ENCODE measurements around the gene EGFR.

The EGFR gene

DNA sequence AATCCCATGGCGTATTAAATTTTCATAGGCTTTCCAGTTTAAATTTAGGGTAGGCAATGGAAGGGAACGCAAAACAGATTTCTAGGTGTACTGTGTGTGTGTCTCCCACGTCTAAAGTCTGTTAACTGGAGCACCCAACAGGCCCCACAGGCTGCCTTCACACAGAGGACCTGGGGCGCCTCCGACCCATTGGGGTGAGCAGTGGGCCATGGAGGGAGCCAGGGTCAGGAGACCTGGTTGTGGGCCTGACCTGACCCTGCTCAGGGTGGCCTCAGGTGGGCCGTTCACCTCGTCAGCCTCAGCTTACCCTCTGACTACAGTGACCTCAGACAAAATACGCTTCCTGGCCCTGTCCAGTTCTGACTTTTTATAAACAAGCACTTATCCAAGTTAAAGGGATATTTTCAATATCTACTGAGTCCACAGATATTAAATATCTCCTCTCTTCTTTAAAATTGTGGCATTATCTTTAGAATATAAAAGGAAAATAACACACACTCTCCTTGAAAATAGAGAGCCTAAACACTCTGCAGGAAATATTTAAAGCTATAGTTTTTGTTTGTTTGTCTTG is 159.6 kb downstream of the EGFR start:
- DNase-seq: no peak

GRCh38 chr7:55178863-55179773 is 160.3 kb downstream of the EGFR start:
- no peak for DNase-seq

- no peak for DNase-seq
Measured at GRCh38 chr7:55179931-55180682, 161.3 kb downstream of the EGFR start.

- DNase-seq: no peak
Measured at GRCh38 chr7:55180963-55181542, 162.2 kb downstream of the EGFR start.

DNA sequence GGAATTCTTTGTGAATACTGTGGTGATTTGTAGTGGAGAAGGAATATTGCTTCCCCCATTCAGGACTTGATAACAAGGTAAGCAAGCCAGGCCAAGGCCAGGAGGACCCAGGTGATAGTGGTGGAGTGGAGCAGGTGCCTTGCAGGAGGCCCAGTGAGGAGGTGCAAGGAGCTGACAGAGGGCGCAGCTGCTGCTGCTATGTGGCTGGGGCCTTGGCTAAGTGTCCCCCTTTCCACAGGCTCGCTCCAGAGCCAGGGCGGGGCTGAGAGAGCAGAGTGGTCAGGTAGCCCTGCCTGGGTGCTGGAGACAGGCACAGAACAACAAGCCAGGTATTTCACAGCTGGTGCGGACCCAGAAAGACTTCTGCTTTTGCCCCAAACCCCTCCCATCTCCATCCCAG is 162.9 kb downstream of the EGFR start:
- DNase-seq: no peak

DNA sequence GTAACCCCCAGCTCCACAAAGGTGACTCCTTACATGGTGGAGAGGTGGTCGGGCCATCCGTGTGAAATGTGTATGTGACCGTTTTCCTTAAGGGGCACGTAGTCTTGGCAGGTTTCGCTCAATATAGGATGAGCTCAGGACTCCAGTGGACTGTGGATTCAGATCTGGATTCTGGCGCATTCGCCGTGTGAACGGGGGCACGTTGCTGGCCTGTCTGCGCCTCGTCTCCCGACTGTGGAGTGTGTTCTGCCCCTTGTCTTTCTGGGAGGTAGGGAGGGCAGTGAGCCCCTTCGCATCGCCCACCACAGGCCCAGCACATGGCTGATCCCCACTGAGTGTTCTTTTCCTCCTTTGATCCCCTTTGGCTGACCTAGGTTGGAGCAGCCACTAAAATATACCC is 165.1 kb downstream of the EGFR start:
- DNase-seq: no peak

- DNase-seq: no peak
Measured at GRCh38 chr7:55185321-55185802, 166.5 kb downstream of the EGFR start.

- DNase-seq: no peak
Measured at GRCh38 chr7:55185941-55186609, 167.3 kb downstream of the EGFR start.

DNA sequence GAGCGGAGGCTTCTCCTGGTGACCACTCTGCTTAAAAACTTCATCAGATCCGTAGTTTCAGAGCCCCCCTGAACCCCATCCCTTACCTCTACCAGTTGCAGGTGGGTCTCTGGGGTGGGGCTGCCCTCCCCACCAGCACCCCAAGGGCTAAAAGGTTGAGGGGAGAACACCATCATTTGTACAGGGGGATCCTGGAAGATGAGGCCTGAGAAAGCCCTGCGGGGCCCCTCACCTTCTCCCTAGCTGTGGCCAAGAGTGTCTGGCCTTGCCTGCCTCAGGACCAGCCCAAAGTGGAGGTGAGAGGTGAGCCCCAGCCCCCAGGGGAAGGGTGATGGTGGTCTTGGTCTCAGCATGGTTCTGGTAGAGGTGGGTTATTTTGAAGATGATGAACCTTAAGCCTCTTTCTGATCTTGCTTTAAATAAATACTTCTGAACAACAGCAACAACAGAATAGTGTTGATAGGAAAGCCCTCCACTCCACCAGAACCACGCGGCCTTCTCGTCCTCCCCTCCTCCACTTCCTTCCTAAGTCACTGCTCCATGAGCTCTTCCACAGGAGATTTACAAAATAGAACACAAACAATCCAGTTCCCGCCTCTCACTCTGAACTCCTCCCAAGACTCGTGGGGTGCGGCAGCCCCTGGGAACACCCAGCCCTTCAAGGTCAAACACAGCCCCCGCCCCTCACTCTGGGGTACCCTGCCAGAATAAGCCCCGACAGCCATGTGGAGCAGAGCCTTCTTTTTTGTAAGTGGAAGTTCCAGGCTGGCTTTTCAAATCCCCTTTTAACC is 169.1 kb downstream of the EGFR start:
- no peak for DNase-seq

DNA sequence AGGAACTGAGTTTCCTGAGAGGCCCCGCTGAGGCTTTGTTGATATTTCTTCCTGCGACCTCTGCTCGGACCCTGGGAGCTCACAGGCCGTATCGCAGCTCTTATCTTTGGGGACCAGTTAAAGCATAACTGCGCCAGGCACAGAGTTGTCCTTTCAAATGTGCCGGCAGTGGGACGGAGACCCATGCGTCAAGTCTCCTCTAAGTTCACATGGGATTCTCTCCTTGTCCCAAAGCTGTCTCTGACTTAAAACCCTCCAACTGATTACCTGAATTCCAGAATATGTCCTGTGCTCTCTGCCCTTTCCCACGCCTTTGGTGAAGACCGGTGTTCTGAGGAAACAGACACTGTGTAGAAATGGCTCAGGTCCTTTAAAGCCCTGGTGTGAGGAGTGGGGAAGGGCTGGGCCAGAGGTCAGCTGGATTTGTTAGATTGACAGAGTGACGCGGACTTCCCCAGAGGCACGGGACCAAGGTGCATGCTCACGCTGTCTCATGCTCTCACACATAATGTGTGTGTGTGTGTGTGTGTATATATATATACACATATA is 169.8 kb downstream of the EGFR start:
- DNase-seq: no peak

GRCh38 chr7:55189146-55189766 is 170.4 kb downstream of the EGFR start:
- DNase-seq: no peak

GRCh38 chr7:55189878-55190436 is 171.1 kb downstream of the EGFR start:
- no peak for DNase-seq

GRCh38 chr7:55190511-55191160 is 171.8 kb downstream of the EGFR start:
- no peak for DNase-seq

GRCh38 chr7:55191161-55191925 is 172.5 kb downstream of the EGFR start:
- no peak for DNase-seq

GRCh38 chr7:55191926-55192692 is 173.3 kb downstream of the EGFR start:
- DNase-seq: no peak

DNA sequence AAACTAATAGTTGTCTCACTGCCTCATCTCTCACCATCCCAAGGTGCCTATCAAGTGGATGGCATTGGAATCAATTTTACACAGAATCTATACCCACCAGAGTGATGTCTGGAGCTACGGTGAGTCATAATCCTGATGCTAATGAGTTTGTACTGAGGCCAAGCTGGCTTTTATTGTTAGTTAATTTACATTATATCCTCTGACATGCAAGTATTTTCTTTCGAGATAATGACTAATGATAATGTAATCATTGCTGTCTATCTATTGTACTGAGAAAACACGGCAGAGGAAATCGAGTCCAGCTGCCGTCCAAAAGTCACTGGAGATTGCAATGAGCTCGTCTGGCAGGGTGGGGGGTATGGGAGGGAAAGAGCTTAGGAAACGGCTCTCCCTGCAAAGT is 173.9 kb downstream of the EGFR start:
- DNase-seq: no peak

DNA sequence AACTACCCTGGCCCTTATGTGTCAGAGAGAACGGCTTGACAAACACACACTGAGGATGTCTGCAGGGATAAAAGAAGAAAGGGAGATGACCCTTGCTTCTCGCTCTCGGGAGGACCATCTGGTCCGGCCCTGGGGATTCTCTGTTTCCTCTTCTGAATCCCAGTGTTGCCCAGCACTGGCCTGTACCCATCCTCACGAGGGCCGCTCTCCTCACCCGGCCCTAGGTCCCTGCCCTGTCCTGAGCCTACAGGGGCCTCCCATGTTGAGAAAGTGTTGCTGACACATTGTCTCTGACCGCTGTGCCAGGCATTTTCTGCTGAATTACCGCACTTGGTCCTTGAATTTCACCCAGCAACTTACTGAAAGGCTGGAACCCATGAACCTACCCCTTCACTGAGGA is 174.4 kb downstream of the EGFR start:
- no peak for DNase-seq

- no peak for DNase-seq
Measured at GRCh38 chr7:55194522-55194921, 175.7 kb downstream of the EGFR start.

Measured in AML-193 (cell line).